Measurements from ENCODE around the gene ALG12.

GRCh38 chr22:49897015-49897684, 21.1 kb downstream of the ALG12 start:
- no peak for TF ChIP-seq POLR2AphosphoS5 (IDR thresholded peaks at IDR 0.05; ENCODE audit: low read depth)
- no peak for TF ChIP-seq REST (IDR thresholded peaks at IDR 0.05; ENCODE audit: unreplicated experiment)
- TF ChIP-seq CTCF (conservative IDR thresholded peaks at IDR 0.05; ENCODE audit: low read depth in 2 of 2): no peak
- no peak for TF ChIP-seq EZH2phosphoT487 (IDR thresholded peaks at IDR 0.05; ENCODE audit: unreplicated experiment)
- TF ChIP-seq ETS1 (IDR thresholded peaks at IDR 0.05): no peak
- no peak for TF ChIP-seq EZH2 (IDR thresholded peaks at IDR 0.05; ENCODE audit: low read depth, unreplicated experiment)
- TF ChIP-seq ZNF114 (CRISPR knock-in tag; IDR thresholded peaks at IDR 0.05): no peak
- TF ChIP-seq CREB1 (CRISPR knock-in tag; IDR thresholded peaks at IDR 0.05; ENCODE audit: low read depth): no peak

All from GM23338 (cell line).